ENCODE results near the gene CLDN16.

DNA sequence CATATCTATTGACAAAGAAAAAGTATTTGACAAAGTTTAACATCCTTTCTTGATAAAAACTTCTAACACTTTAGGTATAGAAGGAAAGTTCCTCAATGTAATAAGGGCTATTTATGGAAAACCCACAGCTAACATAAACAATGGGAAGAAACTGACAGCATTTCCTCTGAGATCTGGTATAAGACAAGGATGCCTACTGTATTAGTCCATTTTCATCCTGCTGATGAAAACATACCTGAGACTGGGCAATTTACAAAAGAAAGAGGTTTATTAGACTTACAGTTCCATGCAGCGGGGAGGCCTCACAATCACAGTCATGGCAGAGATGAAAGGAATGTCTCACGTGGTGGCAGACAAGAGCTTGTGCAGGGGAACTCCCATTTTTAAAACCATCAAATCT lies 47.9 kb upstream of the CLDN16 start:
- TF ChIP-seq, protein P1, sequence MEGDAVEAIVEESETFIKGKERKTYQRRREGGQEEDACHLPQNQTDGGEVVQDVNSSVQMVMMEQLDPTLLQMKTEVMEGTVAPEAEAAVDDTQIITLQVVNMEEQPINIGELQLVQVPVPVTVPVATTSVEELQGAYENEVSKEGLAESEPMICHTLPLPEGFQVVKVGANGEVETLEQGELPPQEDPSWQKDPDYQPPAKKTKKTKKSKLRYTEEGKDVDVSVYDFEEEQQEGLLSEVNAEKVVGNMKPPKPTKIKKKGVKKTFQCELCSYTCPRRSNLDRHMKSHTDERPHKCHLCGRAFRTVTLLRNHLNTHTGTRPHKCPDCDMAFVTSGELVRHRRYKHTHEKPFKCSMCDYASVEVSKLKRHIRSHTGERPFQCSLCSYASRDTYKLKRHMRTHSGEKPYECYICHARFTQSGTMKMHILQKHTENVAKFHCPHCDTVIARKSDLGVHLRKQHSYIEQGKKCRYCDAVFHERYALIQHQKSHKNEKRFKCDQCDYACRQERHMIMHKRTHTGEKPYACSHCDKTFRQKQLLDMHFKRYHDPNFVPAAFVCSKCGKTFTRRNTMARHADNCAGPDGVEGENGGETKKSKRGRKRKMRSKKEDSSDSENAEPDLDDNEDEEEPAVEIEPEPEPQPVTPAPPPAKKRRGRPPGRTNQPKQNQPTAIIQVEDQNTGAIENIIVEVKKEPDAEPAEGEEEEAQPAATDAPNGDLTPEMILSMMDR (IDR thresholded peaks at IDR 0.05): no peak
- no peak for TF ChIP-seq ZFX (IDR thresholded peaks at IDR 0.05; ENCODE audit: borderline replicate concordance)

Measured in 22Rv1 (cell line).